Erythroblast (primary cell): ENCODE data around the gene PFN4.

Experiments used
- GATA1 ChIP-seq: IDR thresholded peaks from 2 replicates; pipeline ENCODE4 v1.6.1; 2011; ENCODE audit warnings: low read depth, mild to moderate bottlenecking, control low read depth, low read length, moderate library complexity
- POLR2A ChIP-seq: IDR thresholded peaks from 2 replicates; pipeline ENCODE4 v1.6.1; 2011; ENCODE audit warnings: mild to moderate bottlenecking, low read length

DNA sequence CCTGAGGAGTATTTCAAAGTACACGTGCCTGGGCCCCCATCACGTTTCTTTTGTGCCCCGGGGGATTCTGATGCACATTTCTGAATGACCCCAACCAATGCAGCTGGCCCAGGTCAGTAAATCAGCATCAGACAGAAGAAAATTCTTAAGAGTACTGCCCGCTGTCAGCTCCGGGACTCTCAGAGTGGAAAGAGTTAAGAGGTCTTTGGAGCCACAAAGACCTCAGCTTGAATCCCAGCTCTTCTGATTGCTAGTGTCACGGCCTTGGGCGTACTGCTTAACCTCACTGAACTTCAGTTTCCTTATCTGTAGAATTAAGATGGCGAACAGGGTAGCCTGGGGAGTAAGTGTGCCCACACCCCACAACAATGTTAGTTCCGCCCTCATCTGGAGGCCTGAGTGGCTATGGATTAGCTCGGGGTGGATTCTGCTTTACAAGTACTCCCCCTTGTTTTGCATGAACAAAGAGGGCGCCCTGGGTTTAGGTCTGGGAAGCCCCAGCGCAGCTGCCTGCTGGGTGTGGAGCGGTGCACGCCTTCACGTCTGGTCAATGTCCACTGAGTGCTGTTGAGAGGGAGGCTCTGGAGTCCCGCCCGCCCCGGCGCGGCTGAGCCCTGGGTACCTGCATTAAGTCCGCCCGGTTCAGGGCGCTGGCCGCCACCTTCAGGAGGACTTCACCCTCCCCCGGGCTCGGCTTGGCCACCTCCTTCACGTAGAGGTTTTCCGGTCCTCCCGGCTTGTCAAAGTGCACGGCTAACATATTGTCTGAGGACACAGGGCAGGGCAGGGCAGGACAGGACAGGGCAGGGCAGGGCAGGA lies 39.4 kb downstream of the PFN4 start:
- TF ChIP-seq POLR2A (peak; percentile 71), GATA1 (no peak)
